HG03045 (cell line): Measurements from ENCODE around the gene PRKCG.
"Not testable (repeated sequence)": the region's sequence is repeated elsewhere in the genome, so short reads cannot be mapped to it uniquely, and the experiment has no call there.

Source experiments
- ATAC-seq: cut with Tn5 transposase; IDR thresholded peaks from one replicate; pipeline ENCODE4 v1.9.1; 2021; ENCODE audit warnings: mild to moderate bottlenecking, moderate library complexity; ENCODE audit not compliant: unreplicated experiment

Gene PRKCG

GRCh38 chr19:53936029-53936428, 54.0 kb downstream of the PRKCG start:
- no peak for ATAC-seq

- ATAC-seq = no peak
These were observed 60.2 kb downstream of the PRKCG start for GRCh38 chr19:53942001-53942786.

GRCh38 chr19:53944416-53944815, 62.4 kb downstream of the PRKCG start:
- no peak for ATAC-seq

- ATAC-seq = no peak
These were observed 62.9 kb downstream of the PRKCG start for GRCh38 chr19:53944933-53945332.

- no peak for ATAC-seq
These were observed 63.4 kb downstream of the PRKCG start for GRCh38 chr19:53945441-53945840.

GRCh38 chr19:53945998-53946397, 64.0 kb downstream of the PRKCG start:
- ATAC-seq = no peak

GRCh38 chr19:53947624-53948023, 65.6 kb downstream of the PRKCG start:
- no peak for ATAC-seq

GRCh38 chr19:53948611-53949010, 66.6 kb downstream of the PRKCG start:
- not testable (repeated sequence) for ATAC-seq

- no peak for ATAC-seq
These were observed 69.4 kb downstream of the PRKCG start for GRCh38 chr19:53951436-53951835.

- no peak for ATAC-seq
These were observed 70.0 kb downstream of the PRKCG start for GRCh38 chr19:53951947-53952346.

- ATAC-seq = no peak
These were observed 71.4 kb downstream of the PRKCG start for GRCh38 chr19:53953383-53953782.
